GM21526 (cell line): ENCODE results near the gene TRAF3.
"Not testable (repeated sequence)": the region's sequence is repeated elsewhere in the genome, so short reads cannot be mapped to it uniquely, and the experiment has no call there.

Experiments used
- ATAC-seq: cut with Tn5 transposase; IDR thresholded peaks from one replicate; pipeline ENCODE4 v1.9.1; 2021; ENCODE audit warnings: moderate library complexity; ENCODE audit not compliant: unreplicated experiment, low FRiP score

Gene TRAF3

DNA sequence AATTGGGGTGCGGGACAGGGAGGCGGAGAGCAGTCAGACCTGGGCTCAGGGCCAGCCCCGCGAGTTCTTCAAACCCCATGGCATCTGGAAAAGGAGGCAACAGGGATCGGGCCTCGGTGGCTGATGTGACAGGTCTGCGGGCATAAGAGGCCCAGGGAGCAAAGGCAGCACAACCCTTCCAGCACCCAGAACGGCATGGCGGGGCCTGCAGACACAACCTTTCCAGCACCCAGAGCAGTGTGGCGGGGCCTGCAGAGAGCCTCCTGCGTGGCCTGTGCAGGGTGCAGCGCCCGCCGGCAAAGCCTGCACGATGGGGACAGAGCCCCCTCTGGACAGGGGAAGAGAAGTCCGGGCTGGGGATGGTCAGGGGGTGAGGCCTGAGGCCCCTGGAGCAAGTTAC lies 26.2 kb upstream of the TRAF3 start:
- ATAC-seq = no peak

DNA sequence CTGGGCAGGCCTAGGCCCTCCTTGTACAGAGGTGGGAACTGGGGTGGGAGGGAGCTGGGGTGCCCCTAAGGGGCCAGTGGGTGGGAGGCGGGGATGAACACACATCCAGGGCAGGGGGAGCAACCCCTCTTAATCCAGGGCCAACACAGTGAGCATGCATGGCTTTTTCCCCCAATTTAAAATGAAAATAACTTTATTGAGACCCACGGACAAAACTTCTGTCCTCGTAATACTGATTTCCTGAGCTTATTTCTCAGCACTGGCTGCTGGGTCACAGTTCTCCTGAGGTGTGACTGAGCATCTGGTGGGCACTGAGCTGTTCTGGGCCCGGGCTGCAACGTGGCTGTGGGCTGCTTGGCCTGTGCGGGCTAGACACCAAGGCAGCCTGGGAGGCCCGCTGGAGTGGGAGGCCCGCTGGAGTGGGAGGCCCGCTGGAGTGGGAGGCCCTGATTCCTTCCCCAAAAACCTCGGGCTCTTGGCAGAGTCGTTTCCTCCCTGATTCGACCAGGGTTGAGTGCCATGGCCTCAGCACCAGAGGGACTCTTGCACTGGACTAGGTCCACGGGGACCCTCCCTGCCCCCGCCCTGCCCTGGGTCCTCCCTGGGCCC lies 24.9 kb upstream of the TRAF3 start:
- no peak for ATAC-seq

DNA sequence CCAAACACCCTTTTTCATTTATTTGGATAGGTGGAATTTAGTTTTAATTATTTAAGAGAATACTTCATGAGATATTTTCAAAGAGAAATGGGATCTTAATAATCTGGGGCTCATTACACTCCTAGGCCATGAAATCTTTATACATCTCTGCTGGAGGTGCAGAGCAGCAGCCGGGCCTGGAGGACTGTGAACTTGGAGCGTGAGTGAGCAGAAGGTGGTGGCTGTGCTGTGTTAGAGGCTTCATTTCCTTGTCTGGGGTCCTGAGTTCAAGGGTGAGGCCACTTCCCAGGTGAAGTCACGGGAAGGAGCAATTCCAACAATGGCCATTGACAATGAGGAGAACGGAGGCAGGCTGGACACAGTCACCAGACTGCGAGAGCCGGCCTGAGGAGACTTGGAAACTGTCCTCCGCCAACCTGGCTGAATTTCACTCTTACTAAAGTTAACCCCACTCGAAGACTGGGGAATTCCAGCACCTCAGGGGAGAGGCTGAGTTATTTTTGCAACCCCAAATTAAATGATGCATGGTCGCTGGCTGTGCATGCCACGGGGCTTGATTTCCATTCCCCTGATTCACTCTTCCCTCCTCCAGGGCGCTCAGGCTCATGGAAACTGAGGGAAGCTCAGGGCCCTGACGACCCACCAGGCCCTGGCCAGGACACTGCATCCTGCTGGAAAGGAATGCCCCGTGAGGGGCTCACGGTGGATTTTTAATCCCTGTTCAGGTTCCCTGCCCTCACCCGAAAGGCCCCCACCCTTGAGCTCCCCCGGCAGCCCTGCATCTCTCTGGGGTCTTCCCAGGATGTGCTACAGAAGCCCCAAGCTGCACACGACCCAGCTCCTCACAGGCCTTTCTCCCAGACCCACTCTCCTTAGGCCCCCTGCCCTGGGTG lies 22.6 kb upstream of the TRAF3 start:
- no peak for ATAC-seq

DNA sequence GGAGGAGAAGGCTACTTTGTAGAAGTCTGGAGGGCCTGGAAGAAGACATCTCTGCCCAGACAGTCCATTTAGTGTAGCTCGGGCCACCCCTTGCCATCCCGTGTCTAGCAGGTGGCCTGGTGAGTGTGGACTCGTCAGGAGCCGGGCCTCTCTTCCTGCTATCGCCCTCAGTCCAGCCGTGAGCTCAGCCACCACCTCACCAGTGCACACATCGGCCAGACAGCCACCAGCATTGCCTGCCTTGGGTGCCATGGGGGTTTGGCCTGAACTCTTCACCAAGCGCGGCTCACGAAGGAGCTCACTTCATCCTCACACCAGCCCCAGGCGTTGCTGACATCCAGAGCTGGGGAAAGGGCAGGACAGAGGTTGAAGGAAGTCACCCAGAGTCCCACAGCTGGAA lies 19.6 kb upstream of the TRAF3 start:
- ATAC-seq = no peak

DNA sequence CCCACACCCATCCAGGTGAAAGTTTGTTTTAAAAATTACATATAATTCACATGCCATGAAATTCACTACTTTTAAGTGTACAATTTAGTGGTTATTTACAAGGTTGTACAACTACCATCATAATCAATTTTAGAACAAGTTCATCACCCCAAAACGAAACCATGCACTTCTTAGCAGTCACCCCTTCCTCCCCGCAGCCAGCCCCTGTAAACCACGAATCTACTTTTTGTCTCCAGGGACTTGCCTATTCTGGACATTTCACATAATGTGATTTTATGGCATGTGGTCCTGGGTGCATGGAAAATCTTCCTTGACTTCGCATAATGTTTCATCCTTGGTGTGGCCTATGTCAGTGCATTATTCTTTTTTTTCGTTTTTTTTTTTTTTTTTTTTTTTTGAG lies 19.2 kb upstream of the TRAF3 start:
- ATAC-seq = no peak

DNA sequence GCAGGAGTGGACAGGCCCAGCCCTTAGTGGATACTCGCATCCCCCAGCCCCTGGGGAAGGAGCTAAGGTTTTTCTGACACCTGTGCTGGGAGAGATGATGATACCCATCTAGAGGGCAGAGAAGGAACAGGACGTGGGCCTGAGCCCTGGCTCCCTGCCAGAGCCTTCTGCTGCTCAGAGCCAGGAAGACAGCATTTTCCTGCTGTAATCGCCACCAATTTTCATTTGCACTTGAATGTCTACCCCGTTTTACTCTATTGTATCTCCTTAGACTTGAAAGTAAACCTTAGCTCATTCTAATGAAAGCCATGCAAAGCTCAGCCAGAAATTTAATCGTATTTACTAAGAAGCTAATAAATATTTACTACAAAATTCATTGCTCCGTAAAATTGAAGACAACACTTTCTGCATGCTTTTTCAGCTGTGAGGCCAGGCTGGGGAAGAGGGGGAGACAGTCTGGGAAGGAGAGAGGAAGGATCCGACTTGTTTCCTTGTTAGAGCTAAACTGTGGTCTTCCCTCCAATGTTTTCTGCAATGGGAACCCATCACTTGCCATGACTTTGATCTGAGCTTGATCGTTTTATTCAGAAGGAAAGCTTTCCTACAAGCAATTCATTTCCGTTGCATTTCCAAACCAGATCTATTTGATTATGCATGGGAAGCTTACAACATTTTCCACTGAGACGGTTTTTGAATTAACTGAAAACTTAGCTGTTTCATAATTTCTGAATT lies 17.6 kb upstream of the TRAF3 start:
- ATAC-seq = no peak

DNA sequence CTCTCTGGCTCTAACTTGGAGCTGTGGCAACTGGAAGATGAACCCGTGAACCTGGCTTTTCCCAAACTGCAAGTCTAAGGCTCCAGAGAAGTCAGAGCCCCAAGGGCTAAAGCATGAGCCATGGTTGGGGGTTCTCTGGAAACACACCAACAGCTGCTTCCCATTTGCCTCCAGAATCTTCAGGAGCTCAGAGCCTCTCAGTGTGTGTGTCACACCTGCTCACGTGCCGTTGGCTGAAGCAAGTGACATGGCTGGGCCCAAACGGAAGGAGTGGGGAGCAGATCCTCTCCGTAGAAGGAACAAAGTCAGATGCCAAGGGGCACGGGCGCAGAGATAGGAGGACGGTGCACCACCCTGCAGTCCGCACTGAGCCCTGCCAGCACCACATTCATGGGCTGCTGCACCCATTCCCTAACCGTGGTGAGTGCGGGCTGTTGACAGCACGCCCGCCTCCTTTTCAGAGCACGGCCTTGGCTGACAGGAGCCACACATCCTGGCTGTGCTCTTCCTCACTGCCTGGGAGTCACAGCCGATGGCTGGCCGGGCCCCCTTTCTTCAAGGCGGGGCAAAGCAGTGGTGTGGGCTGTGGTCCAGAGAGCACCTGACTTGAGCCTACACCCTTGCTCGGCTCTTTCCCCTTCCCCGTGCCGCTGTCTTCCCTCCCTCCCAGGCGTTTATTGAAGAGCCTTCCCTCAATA lies 16.6 kb upstream of the TRAF3 start:
- ATAC-seq = no peak

DNA sequence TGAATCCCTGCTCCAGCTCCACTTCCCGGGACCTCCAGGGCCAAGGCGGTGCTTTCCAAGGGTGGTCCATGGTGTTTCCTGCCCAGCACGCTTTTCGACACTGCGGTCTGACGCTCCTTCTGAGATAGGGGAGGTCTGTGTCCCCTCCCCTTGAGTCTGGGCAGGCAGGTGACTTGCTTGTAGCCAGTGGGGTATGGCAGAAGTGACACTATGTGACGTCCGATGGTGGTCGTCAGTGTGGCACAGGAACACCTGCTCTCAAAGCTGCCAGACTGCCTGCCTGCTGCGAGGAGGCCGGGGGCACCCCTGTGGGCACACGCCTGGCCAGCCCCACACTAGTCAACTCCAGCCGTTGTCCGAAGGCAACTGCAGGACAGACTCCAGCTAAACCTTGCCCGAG lies 16.0 kb upstream of the TRAF3 start:
- no peak for ATAC-seq

DNA sequence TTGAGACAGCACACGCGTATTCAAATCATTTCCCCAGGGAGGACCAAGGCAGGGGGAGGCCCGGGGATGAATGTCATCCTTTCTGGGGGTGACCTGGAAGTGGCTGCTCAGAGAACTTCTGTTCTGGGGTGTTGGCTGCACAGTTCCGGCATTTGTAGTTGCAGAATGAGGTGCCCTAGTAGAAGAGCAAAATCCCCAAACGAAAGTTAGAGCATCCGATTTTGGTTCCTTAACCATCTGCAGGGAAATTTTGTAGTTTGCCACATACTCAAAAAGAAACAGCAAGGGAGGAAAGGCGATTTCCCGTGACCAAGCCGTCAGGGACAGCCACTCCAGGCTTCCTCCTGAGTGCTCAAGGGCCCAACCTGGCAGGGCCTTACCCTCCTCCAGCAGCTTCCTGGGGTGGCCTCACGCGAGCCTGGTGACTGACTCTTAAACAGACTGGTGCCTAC lies 13.0 kb upstream of the TRAF3 start:
- no peak for ATAC-seq

DNA sequence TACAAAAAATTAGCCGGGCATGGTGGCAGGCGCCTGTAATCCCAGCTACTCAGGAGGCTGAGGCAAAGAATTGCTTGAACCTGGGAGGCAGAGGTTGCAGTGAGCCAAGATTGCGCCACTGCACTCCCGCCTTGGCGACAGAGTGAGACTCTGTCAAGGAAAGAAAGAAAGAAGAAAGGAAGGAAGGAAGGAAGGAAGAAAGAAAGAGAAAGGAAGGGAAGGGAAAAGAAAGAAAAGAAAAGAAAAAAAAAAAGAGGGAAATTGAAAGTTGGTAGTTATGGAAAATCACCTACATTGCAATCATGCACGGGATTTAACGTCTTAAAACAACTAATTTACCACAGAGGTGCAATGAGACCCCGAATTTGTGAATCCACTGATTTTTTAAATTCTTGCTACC lies 11.5 kb upstream of the TRAF3 start:
- not testable (repeated sequence) for ATAC-seq

DNA sequence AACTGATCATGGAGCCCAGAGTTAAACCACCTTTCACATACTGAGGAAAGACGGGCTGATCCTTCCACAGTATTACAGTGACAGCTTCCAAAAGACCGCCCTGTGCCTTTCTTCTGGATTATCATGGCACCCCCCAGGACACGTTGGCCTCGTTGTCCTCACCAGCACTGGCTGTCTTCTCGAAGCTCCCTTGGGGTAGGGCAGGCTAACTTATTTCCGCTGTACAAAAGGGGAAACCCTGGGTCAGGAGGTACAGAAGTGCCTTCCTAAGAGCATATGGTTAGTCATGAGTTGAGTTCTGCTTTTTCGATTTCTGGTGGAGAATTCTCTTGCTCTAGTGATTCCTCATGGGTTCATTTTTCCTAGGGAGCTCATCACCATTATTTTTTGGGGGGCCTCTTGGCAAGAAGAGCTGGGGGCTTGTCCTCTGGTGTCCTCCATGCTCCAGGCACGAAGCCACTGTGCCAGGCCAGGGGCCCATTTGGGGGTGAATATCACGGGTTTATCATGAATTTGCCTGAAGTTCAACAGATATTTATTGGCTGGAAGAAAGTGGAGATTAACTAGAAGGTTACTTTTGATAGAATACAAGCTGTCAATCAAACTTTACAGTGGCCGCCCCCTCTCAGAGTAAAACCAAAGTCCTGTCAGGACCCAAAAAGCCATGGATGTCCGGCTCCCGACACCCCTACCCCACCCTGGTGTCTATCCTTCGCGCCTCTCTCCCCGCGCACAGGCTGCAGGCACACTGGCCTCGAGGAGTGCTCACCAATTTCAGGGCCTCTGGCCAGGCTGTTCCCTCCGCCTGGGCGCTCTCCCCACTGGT lies 8.8 kb upstream of the TRAF3 start:
- ATAC-seq = no peak

DNA sequence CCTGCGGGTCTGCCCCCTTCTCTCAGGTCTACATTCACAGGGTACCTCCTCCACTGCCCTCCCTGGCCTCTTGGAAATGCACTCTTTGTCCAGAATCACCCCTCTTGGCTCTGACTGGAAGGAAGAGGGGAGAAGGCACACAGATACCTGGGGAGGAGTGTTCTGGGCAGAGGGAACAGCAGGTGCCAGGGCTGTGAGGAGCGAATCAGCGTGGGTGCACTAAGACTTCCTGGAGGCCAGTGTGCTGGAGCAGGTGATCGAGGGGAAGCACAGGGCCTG lies 8.3 kb upstream of the TRAF3 start:
- no peak for ATAC-seq

DNA sequence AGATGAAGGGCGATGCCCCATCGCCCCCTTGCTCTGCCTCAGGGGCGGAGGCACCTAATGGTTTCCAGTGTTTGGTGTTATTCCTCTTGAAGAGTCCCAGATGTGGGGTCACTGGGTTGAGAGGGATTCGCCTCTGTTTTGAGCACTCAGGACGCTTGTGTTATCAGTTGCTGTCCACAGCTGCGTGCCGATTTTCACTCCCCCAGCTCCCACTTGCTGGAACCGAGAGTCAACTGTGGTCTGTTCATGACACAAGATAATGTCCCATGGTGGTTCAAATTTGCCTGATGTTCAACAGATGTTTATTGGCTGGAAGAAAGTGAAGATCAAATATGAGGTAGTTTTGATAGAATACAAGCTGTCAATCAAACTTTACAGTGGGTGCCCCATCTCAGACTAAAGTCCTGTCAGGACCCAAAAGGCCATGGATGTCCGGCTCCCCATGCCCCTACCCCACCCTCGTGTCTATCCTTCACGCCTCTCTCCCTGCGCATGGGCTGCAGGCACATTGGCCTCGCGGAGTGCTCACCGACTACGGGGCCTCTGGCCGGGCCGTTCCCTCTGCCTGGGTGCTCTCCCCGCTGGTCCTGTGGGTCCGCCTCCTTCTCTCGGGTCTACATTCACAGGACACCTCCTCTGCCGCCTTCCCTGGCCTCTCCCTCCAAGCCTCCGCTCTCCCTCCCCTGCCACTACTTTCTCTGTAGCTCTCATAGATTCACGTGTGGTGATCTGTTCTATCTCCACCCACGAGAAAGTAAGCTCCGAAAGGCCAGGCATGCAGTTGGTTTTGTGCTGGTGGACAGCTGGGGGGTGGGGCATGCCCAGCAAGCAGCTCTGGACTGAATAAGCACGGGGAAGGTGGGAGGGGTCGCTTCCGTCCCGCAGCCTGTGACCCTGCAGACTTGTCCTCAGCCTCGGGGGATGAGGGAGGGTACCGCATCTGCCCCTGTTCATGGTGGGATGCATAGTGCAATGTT lies 6.8 kb upstream of the TRAF3 start:
- no peak for ATAC-seq

DNA sequence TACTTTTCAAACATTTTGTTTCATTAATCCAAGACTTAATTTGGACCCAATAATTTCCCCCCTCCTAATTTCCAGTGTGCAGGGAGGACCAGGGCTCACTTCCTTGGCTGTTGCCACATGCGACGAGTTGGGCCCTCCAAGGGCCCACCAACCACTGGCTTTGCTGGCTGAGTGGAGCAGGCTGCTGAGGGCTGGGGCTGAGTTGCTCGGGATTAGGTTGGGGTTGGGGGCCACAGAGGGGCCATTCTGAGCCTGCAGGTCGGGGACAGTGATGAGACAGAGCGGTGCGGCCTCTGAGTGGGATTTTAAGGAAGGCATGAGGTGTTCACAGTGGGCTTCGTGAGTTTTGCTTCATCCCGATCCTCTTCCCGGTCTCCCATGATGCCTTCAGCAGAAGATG lies 6.1 kb upstream of the TRAF3 start:
- ATAC-seq = no peak

DNA sequence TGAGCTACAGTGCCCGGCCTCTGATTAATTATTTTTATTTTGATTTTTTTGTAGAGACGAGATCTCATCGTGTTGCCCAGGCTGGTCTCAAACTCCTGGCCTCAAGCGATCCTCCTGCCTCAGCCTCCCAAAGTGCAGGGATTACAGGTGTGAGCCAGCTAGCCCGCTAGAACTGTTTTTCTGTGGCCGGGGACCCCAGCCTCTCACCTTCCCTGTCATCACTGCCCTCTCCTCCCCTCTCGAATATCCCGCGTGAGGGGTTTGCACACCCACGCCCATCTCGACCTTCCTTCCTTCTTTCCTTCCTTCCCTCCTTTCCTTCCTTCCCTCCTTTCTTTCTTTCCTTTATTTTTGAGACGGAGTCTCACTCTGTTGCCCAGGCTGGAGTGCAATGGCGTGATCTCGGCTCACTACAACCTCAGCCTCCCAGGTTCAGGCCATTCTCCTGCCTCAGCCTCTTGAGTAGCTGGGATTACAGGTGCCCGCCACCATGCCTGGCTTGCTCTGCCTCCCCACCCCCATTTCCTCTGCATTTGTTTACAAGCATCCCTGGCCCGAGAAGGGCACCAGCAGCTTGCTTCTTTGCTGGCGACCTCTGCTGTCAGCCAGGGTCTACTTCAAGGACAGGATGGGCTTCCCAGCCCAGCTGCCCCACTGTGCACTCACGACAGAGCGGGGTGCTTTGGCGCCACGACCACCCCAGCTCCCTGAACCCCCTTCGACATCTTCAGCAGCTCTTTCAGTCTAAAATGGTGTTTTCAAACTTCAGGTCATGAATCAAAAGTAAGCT lies 4.3 kb upstream of the TRAF3 start:
- ATAC-seq = no peak

DNA sequence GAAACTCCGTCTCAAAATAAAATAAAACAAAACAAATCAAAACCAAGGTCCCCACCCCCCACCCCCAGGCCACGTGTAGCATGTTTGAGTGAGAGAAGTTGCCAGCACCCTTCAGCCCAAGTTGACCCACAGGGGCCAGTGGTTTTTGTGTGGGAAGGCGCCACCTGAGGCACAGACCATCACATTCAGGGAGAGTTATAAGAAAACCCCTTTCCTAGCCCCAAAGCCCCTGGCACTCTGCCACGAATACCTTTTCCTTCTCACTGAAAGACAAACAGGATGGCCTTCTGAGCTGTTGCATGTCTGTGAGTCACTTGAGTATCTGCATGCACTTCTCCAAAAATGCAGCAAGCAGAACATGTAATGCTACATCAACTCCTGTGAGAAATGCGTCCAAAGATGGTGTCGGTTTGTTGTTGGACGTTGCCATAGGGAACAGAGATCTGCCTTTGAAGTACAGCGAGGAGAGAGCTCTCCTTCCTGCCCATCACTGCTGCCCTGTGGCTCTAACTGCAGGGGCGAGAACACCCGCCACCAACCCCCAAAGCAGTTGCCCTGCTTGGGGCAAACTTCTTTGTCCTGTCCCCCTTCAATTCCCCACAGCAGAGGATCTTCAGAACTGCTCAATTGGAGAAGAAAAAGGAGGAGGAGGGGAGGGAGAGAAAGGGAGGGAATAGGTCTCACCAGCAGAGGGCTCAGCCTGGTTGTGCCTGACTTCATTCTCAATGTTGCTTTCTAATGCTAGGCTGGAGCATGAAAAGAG lies 2.7 kb upstream of the TRAF3 start:
- ATAC-seq = peak; percentile 33

DNA sequence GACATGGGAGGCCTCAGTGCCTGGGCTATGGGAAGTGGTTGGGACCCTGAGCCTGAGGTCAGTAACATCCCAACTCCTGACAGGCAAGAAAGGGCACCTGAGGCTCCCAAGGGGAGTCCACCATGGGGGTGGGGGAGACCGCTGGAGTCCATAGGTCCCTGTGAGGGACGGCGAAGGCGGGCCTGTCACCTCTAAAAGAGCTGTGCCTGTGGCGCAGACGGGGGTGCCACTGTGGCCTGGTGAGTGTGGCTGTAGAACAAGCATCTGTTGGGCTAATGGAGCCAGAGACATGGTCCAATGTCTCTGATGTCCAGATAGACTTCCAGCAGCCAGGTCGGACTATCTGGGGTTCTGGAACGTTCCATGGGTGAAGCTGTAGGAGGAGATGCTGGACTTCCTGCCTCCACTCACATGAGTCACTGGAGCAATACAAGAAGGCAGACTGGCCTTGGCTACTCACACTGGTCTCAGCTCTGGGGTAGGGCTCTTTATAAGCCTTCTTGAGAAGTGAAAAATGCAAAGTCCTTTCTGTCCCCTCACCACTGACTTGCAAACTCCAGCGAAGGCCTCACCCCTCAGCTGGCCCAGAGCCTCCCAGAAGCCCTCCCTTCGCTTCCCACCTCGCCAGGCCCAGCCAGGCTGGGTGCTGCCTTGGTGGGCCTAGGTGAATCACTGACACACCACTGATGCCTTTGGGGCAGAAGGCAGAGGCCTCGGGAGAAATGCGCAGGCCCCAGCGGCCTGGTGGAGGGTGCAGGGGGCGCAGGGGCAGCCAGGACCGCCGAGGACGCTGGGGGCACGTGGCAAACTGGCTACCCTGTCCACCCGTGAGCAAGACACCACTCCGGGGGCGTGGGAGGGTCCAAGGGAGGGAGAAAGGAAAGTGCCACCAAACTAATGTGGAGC lies 1.1 kb upstream of the TRAF3 start:
- ATAC-seq = no peak
